HepG2 (cell line): Measurements from ENCODE around the gene MORN1. TPM values are rescaled to one million over a fixed set of nuclear protein-coding genes. Genes with fewer than 3 reads are reported as not detected.

Experiments used
- BHLHE40 ChIP-seq: IDR thresholded peaks from 2 replicates; pipeline ENCODE4 v1.6.1; 2011; ENCODE audit warnings: low read length, improper control_type of control experiment
- HNRNPUL1 ChIP-seq: fragments of 200-400 bp; formaldehyde crosslinking; IDR thresholded peaks from 2 replicates; pipeline ENCODE4 v1.6.1; 2017; ENCODE audit warnings: low read depth, mild to moderate bottlenecking, low read length, moderate library complexity
- SIX4 ChIP-seq: sonication (generic); formaldehyde crosslinking; IDR thresholded peaks from 2 replicates; pipeline ENCODE4 v1.4.0; 2020; ENCODE audit warnings: missing genetic modification reagents
- TARDBP ChIP-seq: sonication (generic); formaldehyde crosslinking; IDR thresholded peaks from 2 replicates; pipeline ENCODE4 v1.8.0; 2022; ENCODE audit warnings: mild to moderate bottlenecking, missing genetic modification reagents
- TRIM24 ChIP-seq: sonication (generic); formaldehyde crosslinking; IDR thresholded peaks from 2 replicates; pipeline ENCODE4 v1.8.0; 2022; ENCODE audit warnings: mild to moderate bottlenecking, missing genetic modification reagents
- YY1 ChIP-seq: IDR thresholded peaks from 2 replicates; pipeline ENCODE4 v1.6.1; 2011; ENCODE audit warnings: low read length, low read depth, moderate library complexity, mild to moderate bottlenecking; ENCODE audit not compliant: insufficient read depth, insufficient replicate concordance
- ZBTB2 ChIP-seq: sonication (generic); formaldehyde crosslinking; IDR thresholded peaks from 2 replicates; pipeline ENCODE4 v1.8.0; 2022; ENCODE audit warnings: low read depth, missing genetic modification reagents
- ZFP62 ChIP-seq: sonication (generic); formaldehyde crosslinking; IDR thresholded peaks from 2 replicates; pipeline ENCODE4 v1.4.0; 2020; ENCODE audit warnings: missing genetic modification reagents
- ZNF18 ChIP-seq: sonication (generic); formaldehyde crosslinking; IDR thresholded peaks from 2 replicates; pipeline ENCODE4 v1.8.0; 2022; ENCODE audit warnings: mild to moderate bottlenecking, missing genetic modification reagents; ENCODE audit not compliant: insufficient replicate concordance
- ZNF225 ChIP-seq: sonication (generic); formaldehyde crosslinking; IDR thresholded peaks from 2 replicates; pipeline ENCODE4 v1.4.0; 2020; ENCODE audit warnings: mild to moderate bottlenecking, missing genetic modification reagents
- ZNF281 ChIP-seq: sonication (generic); formaldehyde crosslinking; IDR thresholded peaks from 2 replicates; pipeline ENCODE4 v1.4.0; 2020; ENCODE audit warnings: missing genetic modification reagents, borderline replicate concordance
- ZNF510 ChIP-seq: sonication (generic); formaldehyde crosslinking; IDR thresholded peaks from 2 replicates; pipeline ENCODE4 v1.4.0; 2020; ENCODE audit warnings: low read depth, mild to moderate bottlenecking, missing genetic modification reagents
- ZNF546 ChIP-seq: sonication (generic); formaldehyde crosslinking; conservative IDR thresholded peaks from 2 replicates; pipeline ENCODE4 v1.8.1; 2023; ENCODE audit warnings: mild to moderate bottlenecking, missing genetic modification reagents
- ZNF678 ChIP-seq: sonication (generic); formaldehyde crosslinking; IDR thresholded peaks from 2 replicates; pipeline ENCODE4 v1.4.0; 2020; ENCODE audit warnings: mild to moderate bottlenecking, missing genetic modification reagents
- ZNF782 ChIP-seq: sonication (generic); formaldehyde crosslinking; IDR thresholded peaks from 2 replicates; pipeline ENCODE4 v1.4.0; 2020; ENCODE audit warnings: missing genetic modification reagents, mild to moderate bottlenecking, borderline replicate concordance
- polyA plus RNA-seq, 8 experiments: library from polyadenylated mRNA; depleted of rRNA in 3 of 8; stranded (reverse) in 7 of 8; unstranded in 1 of 8; fragments of >200 nt; fragmentation: Illumina TruSeq in 4 of 8; extraction: Trizol in 4 of 8; gene quantifications; 2 replicates each; pipeline versions ENCODE4 v1.2.1 to v1.2.3, GENCODE V29; 2011 to 2016; ENCODE audit warnings: low read depth in 4 of 8, missing spikeins in 1 of 8, mixed read lengths in 1 of 8; ENCODE audit not compliant: insufficient read depth in 1 of 8
- total RNA-seq, 5 experiments: library from RNA; depleted of rRNA; stranded (reverse); fragments of >200 nt; fragmentation: Illumina TruSeq; extraction: Trizol; gene quantifications; 2 replicates each; pipeline ENCODE4 v1.2.3, GENCODE V29; 2016; ENCODE audit warnings: low read depth in 1 of 5
- TF ChIP-seq, protein P1 (sequence below): sonication (generic); formaldehyde crosslinking; IDR thresholded peaks from 2 replicates; pipeline ENCODE4 v1.4.0; 2020; ENCODE audit warnings: missing genetic modification reagents
- TF ChIP-seq, protein P2 (sequence below): IDR thresholded peaks from 2 replicates; pipeline ENCODE4 v1.6.1; 2012; ENCODE audit warnings: low read depth, low read length, improper control_type of control experiment
- TF ChIP-seq, protein P3 (sequence below): sonication (generic); formaldehyde crosslinking; IDR thresholded peaks from 2 replicates; pipeline ENCODE4 v1.4.0; 2020; ENCODE audit warnings: mild to moderate bottlenecking, missing genetic modification reagents

MORN1 gene
- total and polyA plus RNA-seq, 2 of the 13 experiments (the other 11 are each of a cell fraction or from before 2014, with no cell fraction given): 3.1 to 6.5 TPM

GRCh38 chr1:2412395-2412772 lies 21.0 kb upstream of the MORN1 start, which contains the start of gene PEX10 (continued):
- TF ChIP-seq YY1: peak; percentile 83
- no peak for TF ChIP-seq TRIM24
- TF ChIP-seq, protein P1, sequence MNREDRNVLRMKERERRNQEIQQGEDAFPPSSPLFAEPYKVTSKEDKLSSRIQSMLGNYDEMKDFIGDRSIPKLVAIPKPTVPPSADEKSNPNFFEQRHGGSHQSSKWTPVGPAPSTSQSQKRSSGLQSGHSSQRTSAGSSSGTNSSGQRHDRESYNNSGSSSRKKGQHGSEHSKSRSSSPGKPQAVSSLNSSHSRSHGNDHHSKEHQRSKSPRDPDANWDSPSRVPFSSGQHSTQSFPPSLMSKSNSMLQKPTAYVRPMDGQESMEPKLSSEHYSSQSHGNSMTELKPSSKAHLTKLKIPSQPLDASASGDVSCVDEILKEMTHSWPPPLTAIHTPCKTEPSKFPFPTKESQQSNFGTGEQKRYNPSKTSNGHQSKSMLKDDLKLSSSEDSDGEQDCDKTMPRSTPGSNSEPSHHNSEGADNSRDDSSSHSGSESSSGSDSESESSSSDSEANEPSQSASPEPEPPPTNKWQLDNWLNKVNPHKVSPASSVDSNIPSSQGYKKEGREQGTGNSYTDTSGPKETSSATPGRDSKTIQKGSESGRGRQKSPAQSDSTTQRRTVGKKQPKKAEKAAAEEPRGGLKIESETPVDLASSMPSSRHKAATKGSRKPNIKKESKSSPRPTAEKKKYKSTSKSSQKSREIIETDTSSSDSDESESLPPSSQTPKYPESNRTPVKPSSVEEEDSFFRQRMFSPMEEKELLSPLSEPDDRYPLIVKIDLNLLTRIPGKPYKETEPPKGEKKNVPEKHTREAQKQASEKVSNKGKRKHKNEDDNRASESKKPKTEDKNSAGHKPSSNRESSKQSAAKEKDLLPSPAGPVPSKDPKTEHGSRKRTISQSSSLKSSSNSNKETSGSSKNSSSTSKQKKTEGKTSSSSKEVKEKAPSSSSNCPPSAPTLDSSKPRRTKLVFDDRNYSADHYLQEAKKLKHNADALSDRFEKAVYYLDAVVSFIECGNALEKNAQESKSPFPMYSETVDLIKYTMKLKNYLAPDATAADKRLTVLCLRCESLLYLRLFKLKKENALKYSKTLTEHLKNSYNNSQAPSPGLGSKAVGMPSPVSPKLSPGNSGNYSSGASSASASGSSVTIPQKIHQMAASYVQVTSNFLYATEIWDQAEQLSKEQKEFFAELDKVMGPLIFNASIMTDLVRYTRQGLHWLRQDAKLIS (CRISPR knock-in tag): no peak
- TF ChIP-seq ZNF678 (CRISPR knock-in tag): no peak
- no peak for TF ChIP-seq SIX4 (CRISPR knock-in tag)
- TF ChIP-seq, protein P2, sequence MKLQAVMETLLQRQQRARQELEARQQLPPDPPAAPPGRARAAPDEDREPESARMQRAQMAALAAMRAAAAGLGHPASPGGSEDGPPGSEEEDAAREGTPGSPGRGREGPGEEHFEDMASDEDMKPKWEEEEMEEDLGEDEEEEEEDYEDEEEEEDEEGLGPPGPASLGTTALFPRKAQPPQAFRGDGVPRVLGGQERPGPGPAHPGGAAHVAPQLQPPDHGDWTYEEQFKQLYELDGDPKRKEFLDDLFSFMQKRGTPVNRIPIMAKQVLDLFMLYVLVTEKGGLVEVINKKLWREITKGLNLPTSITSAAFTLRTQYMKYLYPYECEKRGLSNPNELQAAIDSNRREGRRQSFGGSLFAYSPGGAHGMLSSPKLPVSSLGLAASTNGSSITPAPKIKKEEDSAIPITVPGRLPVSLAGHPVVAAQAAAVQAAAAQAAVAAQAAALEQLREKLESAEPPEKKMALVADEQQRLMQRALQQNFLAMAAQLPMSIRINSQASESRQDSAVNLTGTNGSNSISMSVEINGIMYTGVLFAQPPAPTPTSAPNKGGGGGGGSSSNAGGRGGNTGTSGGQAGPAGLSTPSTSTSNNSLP: no peak
- TF ChIP-seq BHLHE40: no peak
- TF ChIP-seq ZNF510 (CRISPR knock-in tag): no peak
- no peak for TF ChIP-seq ZNF782 (CRISPR knock-in tag)
- no peak for TF ChIP-seq ZFP62 (CRISPR knock-in tag)
- TF ChIP-seq ZNF225: no peak
- TF ChIP-seq ZNF281 (CRISPR knock-in tag): no peak
- no peak for TF ChIP-seq TARDBP (CRISPR knock-in tag)
- TF ChIP-seq, protein P3, sequence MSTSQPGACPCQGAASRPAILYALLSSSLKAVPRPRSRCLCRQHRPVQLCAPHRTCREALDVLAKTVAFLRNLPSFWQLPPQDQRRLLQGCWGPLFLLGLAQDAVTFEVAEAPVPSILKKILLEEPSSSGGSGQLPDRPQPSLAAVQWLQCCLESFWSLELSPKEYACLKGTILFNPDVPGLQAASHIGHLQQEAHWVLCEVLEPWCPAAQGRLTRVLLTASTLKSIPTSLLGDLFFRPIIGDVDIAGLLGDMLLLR (CRISPR knock-in tag): peak; percentile 43; the same call in 1 of the 2 replicates
- no peak for TF ChIP-seq ZBTB2 (CRISPR knock-in tag)
- TF ChIP-seq HNRNPUL1: no peak
- no peak; the same call in 1 of the 2 replicates for TF ChIP-seq ZNF546
- TF ChIP-seq ZNF18: no peak
